Ascending aorta (tissue), 2 donors: ENCODE data around the gene APOL4. TPM values are rescaled to one million over a fixed set of nuclear protein-coding genes. Genes with fewer than 3 reads are reported as not detected.

Source experiments
- DNase-seq, 2 donors: peaks; one replicate each; pipeline ENCODE4 v3.0.0-alpha.2; 2019; ENCODE audit warnings: low spot score in 2 of 2
- H3K27ac ChIP-seq, 2 donors: fragments of 200-600 bp; sonication (generic); one replicate each; pipeline ENCODE4 v1.5.1; 2016 to 2017; ENCODE audit warnings: mild to moderate bottlenecking in 1 of 2
- H3K27me3 ChIP-seq: fragments of 200-600 bp; sonication (generic); one replicate; pipeline ENCODE4 v1.5.1; 2017
- H3K36me3 ChIP-seq, 2 donors: fragments of 200-600 bp; sonication (generic); one replicate each; pipeline ENCODE4 v1.5.1; 2016
- H3K4me1 ChIP-seq, 2 donors: fragments of 200-600 bp; sonication (generic); one replicate each; pipeline ENCODE4 v1.5.1; 2016 to 2017; ENCODE audit warnings: mild to moderate bottlenecking in 1 of 2
- H3K4me3 ChIP-seq, 2 donors: fragments of 200-600 bp; sonication (generic); one replicate each; pipeline ENCODE4 v1.5.1; 2016 to 2017; ENCODE audit warnings: mild to moderate bottlenecking in 1 of 2
- H3K9me3 ChIP-seq, 2 donors: fragments of 200-600 bp; sonication (generic); one replicate each; pipeline ENCODE4 v1.5.1; 2016
- CTCF ChIP-seq, 3 experiments: fragments of 200-600 bp in 2 of 3; fragments of 450-650 bp in 1 of 3; sonication (generic) in 2 of 3; IDR thresholded peaks; one replicate each; pipeline ENCODE4 v1.5.1; 2016 to 2019; ENCODE audit warnings: antibody characterized with exemption in 3 of 3, mild to moderate bottlenecking in 1 of 3, moderate library complexity in 1 of 3
- intact Hi-C: fragments of 100-400 bp; cut with DNase I; formaldehyde crosslinking; loops from one replicate; pipeline ENCODE4 v1.15.1; 2023
- total RNA-seq: library from RNA; depleted of rRNA; stranded (reverse); fragments of >200 nt; gene quantifications from one replicate; pipeline ENCODE4 v1.1.0, GENCODE V29; 2016

APOL4 gene
- total RNA-seq, 1 donor from 2014 or later, result not detected

DNA sequence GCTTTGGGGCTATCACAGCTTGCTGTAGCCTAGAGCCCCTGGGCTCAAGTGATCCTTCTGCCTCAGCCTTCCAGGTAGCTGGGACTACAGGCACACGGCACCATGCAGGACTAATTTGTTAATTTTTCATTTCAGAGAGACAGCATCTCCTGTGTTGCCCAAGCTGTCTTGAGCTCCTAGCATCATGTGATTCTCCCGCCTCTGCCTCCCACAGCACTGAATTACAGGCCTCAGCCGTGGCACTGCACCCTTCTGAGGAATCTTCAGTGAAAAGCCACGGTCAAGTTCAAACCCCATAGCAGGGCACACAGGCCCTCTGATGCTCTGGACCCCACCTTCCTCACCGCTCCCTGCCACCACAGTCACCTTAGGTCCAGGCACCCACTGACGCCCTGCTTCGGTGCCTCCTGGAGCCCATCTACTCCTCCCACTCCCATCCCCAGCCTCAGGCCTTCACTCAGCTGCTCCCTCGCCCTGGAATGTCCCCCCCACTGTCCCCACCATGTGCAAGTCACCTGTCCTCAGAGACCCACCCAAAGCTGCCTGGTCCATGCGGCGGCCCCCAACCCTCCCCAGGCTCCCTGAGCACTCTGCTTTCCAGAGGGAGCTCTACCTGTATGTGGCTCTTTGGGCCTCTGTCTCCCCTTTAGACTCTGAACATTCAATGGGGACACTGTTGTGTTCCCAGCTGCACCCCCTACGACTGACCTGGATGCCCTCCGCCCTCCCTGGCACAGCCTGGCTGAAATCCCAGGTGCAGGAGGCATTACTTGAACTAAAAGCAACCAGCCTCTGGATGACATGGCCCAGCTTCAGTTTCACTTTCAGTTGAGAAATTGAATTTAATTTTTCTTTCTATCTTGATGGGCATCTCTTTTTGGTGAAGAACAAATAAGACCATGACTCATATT lies 36.1 kb upstream of the APOL4 start:
- DNase-seq, result no peak
- no peaks in the 10 kb centered on the region for H3K27me3 ChIP-seq
- H3K27ac ChIP-seq, result peak overlapping the region; percentile 86 to 90
- peaks cover 6 to 26% of the 10 kb centered on the region in 2 donors for H3K4me1 ChIP-seq
- TF ChIP-seq CTCF (IDR thresholded peaks at IDR 0.05), result no peak
- H3K9me3 ChIP-seq, result no peaks in the 10 kb centered on the region
- intact Hi-C loops, result loop anchor here (2.0 to 5.0 kb wide), 2 partner anchors 40 to 81 kb away; no protein-coding TSS in a partner anchor
- peaks cover 6 to 8% of the 10 kb centered on the region in 2 donors for H3K36me3 ChIP-seq
- peak overlapping the region; percentile 70 to 81 for H3K4me3 ChIP-seq

DNA sequence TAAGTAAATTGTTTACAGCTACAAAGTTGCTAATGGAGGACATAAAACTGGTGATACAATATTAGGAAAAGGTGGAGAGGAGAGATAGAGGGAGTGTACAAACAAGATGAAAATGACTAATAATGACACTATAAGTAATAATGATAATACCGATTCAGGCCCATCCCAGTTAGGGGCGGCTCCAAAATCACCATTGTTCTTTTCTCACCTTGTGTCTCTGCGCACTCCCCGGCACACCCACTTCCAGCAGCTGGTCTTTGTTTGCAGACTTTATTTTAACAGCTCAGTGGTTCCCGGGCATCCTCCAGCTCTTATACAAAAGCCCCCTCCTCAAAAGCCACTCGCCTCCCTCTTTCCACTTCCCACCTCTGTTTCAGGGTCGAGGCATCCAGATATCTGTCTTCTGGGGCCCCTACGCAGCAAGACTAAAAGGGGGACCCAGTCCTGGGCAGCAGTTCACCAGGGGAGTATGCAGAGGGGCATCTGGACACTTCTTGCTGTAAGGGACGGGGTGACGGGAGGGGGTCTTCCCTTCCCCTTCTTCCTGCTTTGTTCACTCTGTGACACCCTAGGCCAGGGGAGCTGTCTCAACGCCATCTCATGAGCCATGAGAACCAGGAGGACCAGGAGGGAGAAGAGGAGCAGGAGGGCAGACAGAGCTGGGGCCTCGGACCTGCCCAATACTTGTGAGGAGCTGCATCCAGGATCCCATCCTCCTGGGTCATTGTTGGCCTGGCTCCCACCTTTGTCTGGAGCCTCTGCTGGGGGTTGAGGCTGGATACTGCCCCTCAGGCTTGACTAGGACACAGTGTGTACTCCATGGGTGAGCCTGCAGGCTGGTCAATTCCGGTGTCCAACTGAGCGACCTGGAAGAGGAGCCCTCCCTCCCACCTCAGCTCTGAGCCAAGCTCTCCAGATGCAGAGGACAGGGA lies 35.0 kb upstream of the APOL4 start:
- Histone ChIP-seq H3K36me3 (peaks cover 15 to 19% of the 10 kb centered on the region in 2 donors), H3K27me3 (no peaks in the 10 kb centered on the region), H3K9me3 (no peaks in the 10 kb centered on the region), H3K4me1 (peaks cover 6 to 26% of the 10 kb centered on the region in 2 donors), H3K27ac (no peak overlapping the region), H3K4me3 (peak overlapping the region; percentile 70 to 81)
- no peak for DNase-seq
- intact Hi-C loops, result loop anchor here (5.0 kb wide), 1 partner anchor 39 kb away; no protein-coding TSS in a partner anchor
- TF ChIP-seq CTCF (IDR thresholded peaks at IDR 0.05), result no peak

- Histone ChIP-seq H3K4me3 (no peak overlapping the region), H3K4me1 (peaks cover 6 to 26% of the 10 kb centered on the region in 2 donors)
- intact Hi-C loops, result loop anchor here (5.0 kb wide), 1 partner anchor 38 kb away; no protein-coding TSS in a partner anchor
Observed at GRCh38 chr22:36235585-36235984, 34.0 kb upstream of the APOL4 start.

DNA sequence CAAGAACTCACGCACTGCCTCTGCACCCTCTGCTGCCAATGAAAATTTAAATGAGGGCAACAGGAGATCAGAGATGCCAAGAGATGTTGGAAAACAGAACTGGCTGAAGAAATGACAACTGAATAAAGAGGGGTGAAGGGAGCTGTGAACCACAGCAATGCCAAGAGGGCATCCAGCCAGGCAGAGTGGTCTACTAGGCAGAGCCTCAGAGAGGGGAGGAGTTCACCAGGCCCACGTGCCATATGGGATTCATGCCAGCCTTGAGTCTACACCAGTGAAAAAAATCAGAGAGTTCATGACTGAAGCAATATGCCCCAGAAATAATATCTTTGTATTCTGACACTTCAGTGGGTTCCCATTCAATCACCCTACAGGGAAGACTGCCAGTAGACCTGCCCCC lies 33.3 kb upstream of the APOL4 start:
- H3K4me3 ChIP-seq, result no peak overlapping the region

More at GRCh38 chr22:36235585-36235984, 34.0 kb upstream of the APOL4 start:
- Histone ChIP-seq H3K27me3 (no peaks in the 10 kb centered on the region), H3K36me3 (peaks cover 25 to 27% of the 10 kb centered on the region in 2 donors), H3K27ac (no peak overlapping the region), H3K9me3 (no peaks in the 10 kb centered on the region)
- TF ChIP-seq CTCF (IDR thresholded peaks at IDR 0.05), result no peak
- DNase-seq, result no peak

More for the DNA sequence above, 33.3 kb upstream of the APOL4 start:
- no peak for DNase-seq
- peaks cover 6 to 26% of the 10 kb centered on the region in 2 donors for H3K4me1 ChIP-seq
- no peak overlapping the region for H3K27ac ChIP-seq
- TF ChIP-seq CTCF (IDR thresholded peaks at IDR 0.05), result no peak
- H3K27me3 ChIP-seq, result no peaks in the 10 kb centered on the region
- intact Hi-C loops, result loop anchor here (5.0 kb wide), 1 partner anchor 38 kb away; no protein-coding TSS in a partner anchor
- H3K9me3 ChIP-seq, result no peaks in the 10 kb centered on the region
- H3K36me3 ChIP-seq, result peaks cover 32 to 34% of the 10 kb centered on the region in 2 donors
